H1 (cell line): ENCODE data around the gene VPS9D1. TPM values are rescaled to one million over a fixed set of nuclear protein-coding genes. Genes with fewer than 3 reads are reported as not detected.

Source experiments
- CTCF ChIA-PET: fragments of 300-600 bp; sonication (Branson Sonifier 250); formaldehyde crosslinking; loops from one replicate; lab custom pipeline; 2021; ENCODE audit not compliant: partially characterized antibody; lab: Charles Lee
- POLR2A ChIA-PET: fragments of 300-600 bp; sonication (Branson Sonifier 250); formaldehyde crosslinking; loops from one replicate; lab custom pipeline; 2021; ENCODE audit warnings: inconsistent platforms; ENCODE audit not compliant: partially characterized antibody; lab: Charles Lee
- DNase-seq, 2 experiments: peaks; one replicate each; pipeline versions ENCODE4 v3.0.0 to v3.0.0-alpha.2; 2010 to 2022; ENCODE audit warnings: low spot score in 2 of 2, low read depth in 1 of 2, mixed read lengths in 1 of 2
- FAIRE-seq: peaks from 2 replicates; lab custom pipeline; 2011; peaks lifted over from hg19 to GRCh38; lab: Jason Lieb, UNC
- H2AFZ ChIP-seq: 2 replicates; pipeline ENCODE4 v1.8.1; 2012; ENCODE audit warnings: low read length, inconsistent platforms
- H2AK5ac ChIP-seq: 2 replicates; pipeline ENCODE4 v1.6.1; 2013; ENCODE audit warnings: low read depth, low read length
- H2BK120ac ChIP-seq: replicated peaks from 2 replicates; pipeline ENCODE3; 2013; ENCODE audit warnings: low read depth, low read length, inconsistent platforms
- H2BK12ac ChIP-seq: 2 replicates; pipeline ENCODE4 v1.6.1; 2013; ENCODE audit warnings: low read depth, low read length
- H2BK15ac ChIP-seq: 2 replicates; pipeline ENCODE4 v1.6.1; 2013; ENCODE audit warnings: low read length
- H2BK20ac ChIP-seq: 2 replicates; pipeline ENCODE4 v1.6.1; 2013; ENCODE audit warnings: low read length
- H2BK5ac ChIP-seq: 2 replicates; pipeline ENCODE4 v1.6.1; 2013; ENCODE audit warnings: low read depth, low read length
- H3K14ac ChIP-seq: 2 replicates; pipeline ENCODE4 v1.6.1; 2013; ENCODE audit warnings: inconsistent platforms; ENCODE audit not compliant: insufficient read length
- H3K18ac ChIP-seq: 2 replicates; pipeline ENCODE4 v1.6.1; 2013; ENCODE audit warnings: low read length; ENCODE audit errors: extremely low read depth
- H3K23ac ChIP-seq: 2 replicates; pipeline ENCODE4 v1.6.1; 2013; ENCODE audit warnings: inconsistent platforms; ENCODE audit not compliant: insufficient read length
- H3K23me2 ChIP-seq: 2 replicates; pipeline ENCODE4 v1.6.1; 2013; ENCODE audit warnings: low read depth, low read length
- H3K27ac ChIP-seq: 2 replicates; pipeline ENCODE4 v1.6.1; 2011; ENCODE audit warnings: low read depth, low read length, inconsistent platforms
- H3K27me3 ChIP-seq, 4 experiments: replicated peaks in 1 of 4; 1 replicate in 1 of 4; 2 replicates in 3 of 4; pipeline versions ENCODE4 v1.6.1 to v1.8.1; 2011 to 2013; ENCODE audit warnings: low read length in 3 of 4, mild to moderate bottlenecking in 3 of 4, inconsistent platforms in 2 of 4, mixed read lengths in 2 of 4, moderate library complexity in 1 of 4; ENCODE audit not compliant: control insufficient read depth in 3 of 4, insufficient read depth in 3 of 4; ENCODE audit errors: extremely low read depth in 1 of 4
- H3K36me3 ChIP-seq, 4 experiments: 2 replicates each; pipeline versions ENCODE4 v1.6.1 to v1.8.1; 2011 to 2013; ENCODE audit warnings: mild to moderate bottlenecking in 4 of 4, low read length in 3 of 4, moderate library complexity in 2 of 4, control low read depth in 1 of 4, inconsistent platforms in 1 of 4; ENCODE audit not compliant: insufficient read depth in 4 of 4, control insufficient read depth in 2 of 4
- H3K4ac ChIP-seq: replicated peaks from 2 replicates; pipeline ENCODE3; 2013; ENCODE audit warnings: low read length, low read depth, mixed read lengths, inconsistent platforms; ENCODE audit not compliant: insufficient read length
- H3K4me1 ChIP-seq, 4 experiments: replicated peaks in 1 of 4; 1 replicate in 1 of 4; 2 replicates in 3 of 4; pipeline versions ENCODE4 v1.6.1 to v1.8.1; 2011 to 2013; ENCODE audit warnings: low read length in 3 of 4, inconsistent platforms in 2 of 4, mixed read lengths in 1 of 4; ENCODE audit not compliant: insufficient read depth in 4 of 4, control insufficient read depth in 3 of 4
- H3K4me2 ChIP-seq, 2 experiments: 2 replicates each; pipeline versions ENCODE4 v1.6.1 to v1.8.1; 2011 to 2013; ENCODE audit warnings: low read depth in 2 of 2, low read length in 2 of 2, control low read depth in 1 of 2, inconsistent platforms in 1 of 2, mild to moderate bottlenecking in 1 of 2; ENCODE audit not compliant: insufficient read depth in 1 of 2
- H3K4me3 ChIP-seq, 4 experiments: fragments of 200-600, 300-600 bp in 1 of 4; sonication (generic), shearing (Covaris generic), sonication (Bioruptor Twin) in 1 of 4; 2 replicates each; pipeline versions ENCODE4 v1.5.1 to v1.8.1; 2011 to 2016; ENCODE audit warnings: low read length in 4 of 4, low read depth in 3 of 4, control low read depth in 2 of 4, inconsistent platforms in 2 of 4, mild to moderate bottlenecking in 2 of 4, mixed read lengths in 1 of 4, moderate library complexity in 1 of 4; ENCODE audit not compliant: insufficient read depth in 2 of 4; ENCODE audit errors: extremely low read depth in 1 of 4
- H3K56ac ChIP-seq: replicated peaks from 2 replicates; pipeline ENCODE3; 2013; ENCODE audit warnings: low read depth, mild to moderate bottlenecking, mixed read lengths, low read length, inconsistent platforms; ENCODE audit not compliant: insufficient read length
- H3K79me1 ChIP-seq: 2 replicates; pipeline ENCODE4 v1.6.1; 2013; ENCODE audit warnings: low read depth, low read length, control low read depth
- H3K79me2 ChIP-seq, 2 experiments: 2 replicates each; pipeline versions ENCODE4 v1.6.1 to v1.8.1; 2012 to 2013; ENCODE audit warnings: low read length in 2 of 2, mild to moderate bottlenecking in 2 of 2, inconsistent platforms in 1 of 2; ENCODE audit not compliant: insufficient read depth in 2 of 2, control insufficient read depth in 1 of 2
- H3K9ac ChIP-seq, 4 experiments: replicated peaks in 1 of 4; 1 replicate in 1 of 4; 2 replicates in 3 of 4; pipeline versions ENCODE4 v1.6.1 to v1.8.1; 2011 to 2013; ENCODE audit warnings: low read depth in 3 of 4, low read length in 3 of 4, control low read depth in 2 of 4, mild to moderate bottlenecking in 2 of 4, moderate library complexity in 2 of 4, inconsistent platforms in 1 of 4; ENCODE audit errors: extremely low read depth in 1 of 4
- H3K9me3 ChIP-seq, 2 experiments: 2 replicates each; pipeline versions ENCODE4 v1.6.1 to v1.8.1; 2012 to 2013; ENCODE audit warnings: mild to moderate bottlenecking in 2 of 2, moderate library complexity in 2 of 2, control low read depth in 1 of 2, inconsistent platforms in 1 of 2, low read depth in 1 of 2, low read length in 1 of 2, mixed read lengths in 1 of 2; ENCODE audit not compliant: insufficient read depth in 2 of 2
- H4K20me1 ChIP-seq, 2 experiments: replicated peaks in 1 of 2; 2 replicates each; pipeline versions ENCODE3 to v1.8.1; 2011 to 2013; ENCODE audit warnings: inconsistent platforms in 2 of 2, low read length in 2 of 2, mild to moderate bottlenecking in 1 of 2; ENCODE audit not compliant: insufficient read depth in 2 of 2, control insufficient read depth in 1 of 2
- H4K5ac ChIP-seq: 2 replicates; pipeline ENCODE4 v1.6.1; 2013; ENCODE audit warnings: low read length, low read depth, mixed read lengths, inconsistent platforms; ENCODE audit not compliant: insufficient read length
- H4K8ac ChIP-seq: 2 replicates; pipeline ENCODE4 v1.8.0; 2013; ENCODE audit warnings: mild to moderate bottlenecking, moderate library complexity, low read length, inconsistent platforms; ENCODE audit not compliant: insufficient read depth; ENCODE audit errors: extremely low read depth
- H4K91ac ChIP-seq: replicated peaks from 2 replicates; pipeline ENCODE3; 2013; ENCODE audit warnings: low read length, mixed read lengths, inconsistent platforms; ENCODE audit not compliant: insufficient read length
- CTBP2 ChIP-seq: IDR thresholded peaks from 2 replicates; pipeline ENCODE4 v1.7.0; 2011; ENCODE audit warnings: borderline replicate concordance, mild to moderate bottlenecking, moderate library complexity, mixed read lengths, low read length; ENCODE audit not compliant: insufficient read depth, insufficient read length
- CTCF ChIP-seq, 3 experiments: IDR thresholded peaks; 1 replicate in 2 of 3; 2 replicates in 1 of 3; pipeline versions ENCODE4 v1.5.1 to v1.6.1; 2011; ENCODE audit warnings: low read length in 3 of 3, mild to moderate bottlenecking in 3 of 3, inconsistent platforms in 2 of 3, low read depth in 1 of 3, moderate library complexity in 1 of 3; ENCODE audit not compliant: insufficient read depth in 1 of 3; ENCODE audit errors: control extremely low read depth in 1 of 3
- FOSL1 ChIP-seq: IDR thresholded peaks from 2 replicates; pipeline ENCODE4 v1.6.1; 2011; ENCODE audit warnings: mild to moderate bottlenecking, low read depth, low read length, moderate library complexity; ENCODE audit not compliant: insufficient read depth
- SIN3A ChIP-seq, 2 experiments: IDR thresholded peaks in 1 of 2; conservative IDR thresholded peaks in 1 of 2; 2 replicates each; pipeline ENCODE4 v1.6.1; 2011 to 2012; ENCODE audit warnings: low read length in 2 of 2, improper control_type of control experiment in 1 of 2, low read depth in 1 of 2, mild to moderate bottlenecking in 1 of 2
- SRF ChIP-seq: IDR thresholded peaks from 2 replicates; pipeline ENCODE4 v1.6.1; 2011; ENCODE audit warnings: mild to moderate bottlenecking, low read depth, low read length, moderate library complexity
- WGBS, 2 experiments: shearing (Covaris generic) in 1 of 2; methylation state at CpG; one replicate each; pipeline versions ENCODE4 v1.1.6 to v1.1.7; 2013 to 2015; ENCODE audit warnings: low lambda C conversion rate in 2 of 2, mixed read lengths in 2 of 2, inconsistent platforms in 1 of 2, low coverage in 1 of 2, missing lambda C conversion rate in 1 of 2; ENCODE audit not compliant: insufficient replicate concordance in 2 of 2, insufficient coverage in 1 of 2, insufficient read length in 1 of 2; ENCODE audit errors: extremely low coverage in 1 of 2, missing lambda C conversion rate in 1 of 2; 5-methylcytosine and 5-hydroxymethylcytosine counted together
- polyA plus RNA-seq, 7 experiments: library from polyadenylated mRNA; depleted of rRNA in 3 of 7; stranded (reverse) in 5 of 7; unstranded in 2 of 7; fragments of >200 nt in 5 of 7; fragments of 200-250 nt in 2 of 7; gene quantifications; 1 replicate in 5 of 7; 2 replicates in 1 of 7; 4 replicates in 1 of 7; pipeline versions ENCODE4 v1.2.1 to v1.2.3, GENCODE V29; 2011 to 2013; ENCODE audit warnings: missing spikeins in 2 of 7, mixed read lengths in 2 of 7
- total RNA-seq: library from RNA; stranded (reverse); fragmentation: NEBNext Ultra II Directional; extraction: Animal tissue kit (Norgen Biotek cat#: 25700); gene quantifications from 2 replicates; pipeline ENCODE4 v1.2.1, GENCODE V29; 2021

VPS9D1 gene
- total and polyA plus RNA-seq, 2 of the 8 experiments (the other 6 are each of a cell fraction or from before 2014, with no cell fraction given): 2.9 to 5.4 TPM

GRCh38 chr16:89712274-89712781 is 8.4 kb downstream of the VPS9D1 start:
- H3K23ac ChIP-seq: no peak overlapping the region
- no peak overlapping the region for H3K56ac ChIP-seq
- H3K4me3 ChIP-seq: peak overlapping the region; percentile 73 to 91 (median 78)
- H2AK5ac ChIP-seq: no peak overlapping the region
- 0 out of 2 replicates have a peak, but pooled peaks cover 2% of the 10 kb centered on the region for H3K79me1 ChIP-seq
- no peaks in the 10 kb centered on the region for H3K9me3 ChIP-seq
- no peak overlapping the region for H4K91ac ChIP-seq
- ChIA-PET CTCF (interaction anchor here (6.2 kb wide), 1 partner anchor 12 kb away, joined by 36 read pairs; the partner anchor contains the start of gene SPATA2L), POLR2A (interaction anchor here (0.6 to 16.7 kb wide), 7 partner anchors 5 to 213 kb away, joined by 3 to 193 read pairs (median 4); partner anchors contain the start of genes SPATA2L and VPS9D1)
- no peak overlapping the region for H2BK12ac ChIP-seq
- H2BK20ac ChIP-seq: no peak overlapping the region
- no peak for FAIRE-seq
- H2BK120ac ChIP-seq: no peak overlapping the region
- no peak overlapping the region for H2AFZ ChIP-seq
- H3K4ac ChIP-seq: no peak overlapping the region
- H2BK5ac ChIP-seq: 0 out of 2 replicates have a peak overlapping the region, but pooled peaks have one; percentile 44
- H3K79me2 ChIP-seq: no peaks in the 10 kb centered on the region
- H3K4me2 ChIP-seq: peak overlapping the region; percentile 58 to 72
- H4K20me1 ChIP-seq: peaks cover 4 to 7% of the 10 kb centered on the region in 2 experiments
- H3K23me2 ChIP-seq: peaks cover 3% of the 10 kb centered on the region; the same call in 1 of the 2 replicates
- no peak overlapping the region for H4K5ac ChIP-seq
- peaks cover 0 to 14% (median 11%) of the 10 kb centered on the region in 4 experiments; a peak in 6 of 7 replicates for H3K4me1 ChIP-seq
- no peak overlapping the region for H3K27ac ChIP-seq
- peak overlapping the region; percentile 97; the same call in 1 of the 2 replicates for H4K8ac ChIP-seq
- no peak overlapping the region for H3K18ac ChIP-seq
- DNase-seq: no peak
- H2BK15ac ChIP-seq: no peak overlapping the region
- no peak for TF ChIP-seq CTCF (IDR thresholded peaks at IDR 0.05; ENCODE audit: control extremely low read depth in 1 of 3, insufficient read depth in 1 of 3, low read depth in 1 of 3, low read length in 3 of 3)
- no peak for TF ChIP-seq FOSL1
- TF ChIP-seq SRF: no peak
- no peak for TF ChIP-seq CTBP2
- no peak for TF ChIP-seq SIN3A (conservative IDR thresholded peaks at IDR 0.05 in 1 of 2, IDR thresholded peaks at IDR 0.05 in 1 of 2; ENCODE audit: low read depth in 1 of 2, low read length in 2 of 2)
- TF ChIP-seq, all 59 proteins: peak for 0
- H3K36me3 ChIP-seq: peaks cover 0 to 10% (median 5%) of the 10 kb centered on the region in 4 experiments; a peak in 3 of 8 replicates
- WGBS, 2 experiments: 26% methylated on average over 11 of the region's 22 CpGs; no CpG with 5 or more reads in 1 of the 2 experiments
- H3K27me3 ChIP-seq: peaks cover 0 to 6% (median 1%) of the 10 kb centered on the region in 4 experiments; a peak in 4 of 7 replicates
- no peak overlapping the region for H3K14ac ChIP-seq
- peak overlapping the region; percentile 8 to 83 (median 68); a peak in 6 of 7 replicates for H3K9ac ChIP-seq
